Measurements from ENCODE around the gene GH1.

GRCh38 chr17:63932721-63933120 lies 14.1 kb upstream of the GH1 start:
- no peak for TF ChIP-seq ELF4 (CRISPR knock-in tag; IDR thresholded peaks at IDR 0.05; ENCODE audit: borderline replicate concordance)
- no peak for TF ChIP-seq ZNF230 (CRISPR knock-in tag; IDR thresholded peaks at IDR 0.05)
- no peak for TF ChIP-seq RBFOX2 (IDR thresholded peaks at IDR 0.05; ENCODE audit: low read depth, low read length)
- TF ChIP-seq ARHGAP35 (CRISPR knock-in tag; IDR thresholded peaks at IDR 0.05; ENCODE audit: borderline replicate concordance), result no peak
- TF ChIP-seq ETV6 (CRISPR knock-in tag; conservative IDR thresholded peaks at IDR 0.05), result no peak
- no peak for TF ChIP-seq MYC (CRISPR knock-in tag; IDR thresholded peaks at IDR 0.05; ENCODE audit: borderline replicate concordance)
- TF ChIP-seq CTCF (CRISPR knock-in tag; IDR thresholded peaks at IDR 0.05), result no peak
- no peak for TF ChIP-seq POLR2A (IDR thresholded peaks at IDR 0.05; ENCODE audit: insufficient read depth in 1 of 2, low read depth in 2 of 2, low read length in 2 of 2)

Measured in HepG2 (cell line).